Measurements from ENCODE around the gene MIER3.

GRCh38 chr5:56987171-56987570 is 35.2 kb upstream of the MIER3 start:
- no peak for TF ChIP-seq CTCF (conservative IDR thresholded peaks at IDR 0.05; ENCODE audit: low read depth, low read length)
- TF ChIP-seq EZH2 (IDR thresholded peaks at IDR 0.05; ENCODE audit: low read length, unreplicated experiment): no peak
- TF ChIP-seq EZH2phosphoT487 (IDR thresholded peaks at IDR 0.05; ENCODE audit: borderline replicate concordance, low read length): no peak
